Measurements from ENCODE around the gene RAPGEF1. TPM values are rescaled to one million over a fixed set of nuclear protein-coding genes. Genes with fewer than 3 reads are reported as not detected.
"Not testable (repeated sequence)": the region's sequence is repeated elsewhere in the genome, so short reads cannot be mapped to it uniquely, and the experiment has no call there.

RAPGEF1 gene
- total and polyA plus RNA-seq, 2 of the 13 experiments (the other 11 are each of a cell fraction or from before 2014, with no cell fraction given), result 21.2 to 38.9 TPM

GRCh38 chr9:131666029-131666428 is 73.8 kb downstream of the RAPGEF1 start:
- Histone ChIP-seq H3K27ac (ENCODE audit: extremely low read length, insufficient read depth, low read length) (no peak overlapping the region), H3K4me2 (ENCODE audit: low read depth, low read length) (no peak overlapping the region), H3K9me3 (ENCODE audit: low read length) (no peaks in the 10 kb centered on the region), H3K4me3 (replicated peaks in 1 of 3; ENCODE audit: insufficient read depth in 1 of 3, low read depth in 2 of 3, low read length in 3 of 3) (no peak overlapping the region), H4K20me1 (ENCODE audit: insufficient read depth, low read length) (no peaks in the 10 kb centered on the region; the same call in 1 of the 2 replicates), H3K36me3 (replicated peaks in 1 of 2; ENCODE audit: control insufficient read depth in 1 of 2, insufficient read depth in 2 of 2, low read length in 2 of 2) (no peaks in the 10 kb centered on the region; a peak in 1 of 5 replicates), H3K4me1 (ENCODE audit: insufficient read depth, low read length) (peaks cover 18% of the 10 kb centered on the region), H2AFZ (ENCODE audit: low read length) (no peak overlapping the region), H3K79me2 (ENCODE audit: insufficient read depth, low read length) (peaks cover 15% of the 10 kb centered on the region), H3K27me3 (ENCODE audit: control insufficient read depth in 1 of 2, insufficient read depth in 2 of 2, low read length in 2 of 2) (no peaks in the 10 kb centered on the region), H3K9ac (ENCODE audit: insufficient read depth, low read depth, low read length) (no peak overlapping the region)
- ATAC-seq (no peak), FAIRE-seq (no peak), DNase-seq (ENCODE audit: low spot score) (no peak)
- ChIA-PET POLR2A (no interaction called here), CTCF (ENCODE audit: low intra/inter-chr PET ratio, low total read pairs) (no interaction called here)
- TF ChIP-seq ZNF639 (CRISPR knock-in tag; conservative IDR thresholded peaks at IDR 0.05) (no peak), ZNF652 (CRISPR knock-in tag; IDR thresholded peaks at IDR 0.05; ENCODE audit: borderline replicate concordance, low read depth) (peak; percentile 57; the same call in 1 of the 2 replicates)
- in situ Hi-C loops (cut with HindIII; ENCODE audit: extremely low pct_ligation_motif_present, low pct_unique_long_range_greater_than_20kb), result no loop called here
- BruUV-seq (replicated peaks), result no TSS peak
- intact Hi-C loops (cut with micrococcal nuclease; ENCODE audit: unreplicated experiment), result no loop called here
- 89% methylated on average over 4 of the region's 4 CpGs for WGBS (ENCODE audit: low lambda C conversion rate)

GRCh38 chr9:131663288-131663687 is 76.6 kb downstream of the RAPGEF1 start:
- in situ Hi-C loops (cut with HindIII; ENCODE audit: extremely low pct_ligation_motif_present, low pct_unique_long_range_greater_than_20kb), result no loop called here
- intact Hi-C loops (cut with micrococcal nuclease; ENCODE audit: unreplicated experiment), result no loop called here
- ATAC-seq (no peak), FAIRE-seq (no peak), DNase-seq (ENCODE audit: low spot score) (no peak)
- Histone ChIP-seq H3K79me2 (ENCODE audit: insufficient read depth, low read length) (peaks cover 25% of the 10 kb centered on the region), H3K4me1 (ENCODE audit: insufficient read depth, low read length) (peaks cover 13% of the 10 kb centered on the region), H3K27me3 (ENCODE audit: control insufficient read depth in 1 of 2, insufficient read depth in 2 of 2, low read length in 2 of 2) (no peaks in the 10 kb centered on the region), H3K4me3 (replicated peaks in 1 of 3; ENCODE audit: insufficient read depth in 1 of 3, low read depth in 2 of 3, low read length in 3 of 3) (no peak overlapping the region), H3K9me3 (ENCODE audit: low read length) (no peaks in the 10 kb centered on the region), H3K36me3 (replicated peaks in 1 of 2; ENCODE audit: control insufficient read depth in 1 of 2, insufficient read depth in 2 of 2, low read length in 2 of 2) (no peaks in the 10 kb centered on the region; a peak in 1 of 5 replicates), H3K4me2 (ENCODE audit: low read depth, low read length) (no peak overlapping the region), H4K20me1 (ENCODE audit: insufficient read depth, low read length) (no peaks in the 10 kb centered on the region), H3K9ac (ENCODE audit: insufficient read depth, low read depth, low read length) (no peak overlapping the region), H2AFZ (ENCODE audit: low read length) (no peak overlapping the region), H3K27ac (ENCODE audit: extremely low read length, insufficient read depth, low read length) (no peak overlapping the region)
- TF ChIP-seq REPIN1 (CRISPR knock-in tag; IDR thresholded peaks at IDR 0.05; ENCODE audit: borderline replicate concordance, low read depth) (no peak), MAFK (conservative IDR thresholded peaks at IDR 0.05 in 1 of 2, IDR thresholded peaks at IDR 0.05 in 1 of 2; ENCODE audit: low read length in 2 of 2) (peak; percentile 24 to 26; a peak in 2 of 4 replicates), HNRNPK (IDR thresholded peaks at IDR 0.05; ENCODE audit: low read depth, low read length, poor library complexity, severe bottlenecking) (no peak)
- ChIA-PET CTCF (ENCODE audit: low intra/inter-chr PET ratio, low total read pairs) (no interaction called here), POLR2A (no interaction called here)
- 85% methylated on average over 5 of the region's 5 CpGs for WGBS (ENCODE audit: low lambda C conversion rate)
- no TSS peak for BruUV-seq (replicated peaks)

- WGBS (ENCODE audit: low lambda C conversion rate), result 95% methylated on average over 4 of the region's 4 CpGs
- H4K20me1 ChIP-seq (ENCODE audit: insufficient read depth, low read length); in situ Hi-C loops (cut with HindIII; ENCODE audit: extremely low pct_ligation_motif_present, low pct_unique_long_range_greater_than_20kb); FAIRE-seq; ATAC-seq; H3K4me2 ChIP-seq (ENCODE audit: low read depth, low read length); H3K4me3 ChIP-seq (replicated peaks in 1 of 3; ENCODE audit: insufficient read depth in 1 of 3, low read depth in 2 of 3, low read length in 3 of 3); CTCF ChIA-PET (ENCODE audit: low intra/inter-chr PET ratio, low total read pairs); H2AFZ ChIP-seq (ENCODE audit: low read length); H3K36me3 ChIP-seq (replicated peaks in 1 of 2; ENCODE audit: control insufficient read depth in 1 of 2, insufficient read depth in 2 of 2, low read length in 2 of 2); H3K9me3 ChIP-seq (ENCODE audit: low read length); H3K27ac ChIP-seq (ENCODE audit: extremely low read length, insufficient read depth, low read length); intact Hi-C loops (cut with micrococcal nuclease; ENCODE audit: unreplicated experiment); POLR2A ChIA-PET; H3K9ac ChIP-seq (ENCODE audit: insufficient read depth, low read depth, low read length); H3K27me3 ChIP-seq (ENCODE audit: control insufficient read depth in 1 of 2, insufficient read depth in 2 of 2, low read length in 2 of 2); DNase-seq (ENCODE audit: low spot score); BruUV-seq (replicated peaks): not testable (repeated sequence)
- Histone ChIP-seq H3K4me1 (ENCODE audit: insufficient read depth, low read length) (peaks cover 20% of the 10 kb centered on the region), H3K79me2 (ENCODE audit: insufficient read depth, low read length) (peaks cover 25% of the 10 kb centered on the region)
Observed at GRCh38 chr9:131662289-131662621, 77.6 kb downstream of the RAPGEF1 start.
